Activated CD8-positive, alpha-beta memory T cell treated with anti-CD3 and anti-CD28 coated beads for 24 hours (primary cell): Measurements from ENCODE around the gene PSEN2.
"Not testable (repeated sequence)": the region's sequence is repeated elsewhere in the genome, so short reads cannot be mapped to it uniquely, and the experiment has no call there.

Source experiments
- DNase-seq: peaks from one replicate; pipeline ENCODE4 v3.0.0-alpha.2; 2020

PSEN2 gene

GRCh38 chr1:226920446-226920894 lies 50.1 kb downstream of the PSEN2 start:
- no peak for DNase-seq

- no peak for DNase-seq
Measured at GRCh38 chr1:226921504-226921903, 51.1 kb downstream of the PSEN2 start.

GRCh38 chr1:226929260-226930111 lies 59.1 kb downstream of the PSEN2 start:
- not testable (repeated sequence) for DNase-seq

DNA sequence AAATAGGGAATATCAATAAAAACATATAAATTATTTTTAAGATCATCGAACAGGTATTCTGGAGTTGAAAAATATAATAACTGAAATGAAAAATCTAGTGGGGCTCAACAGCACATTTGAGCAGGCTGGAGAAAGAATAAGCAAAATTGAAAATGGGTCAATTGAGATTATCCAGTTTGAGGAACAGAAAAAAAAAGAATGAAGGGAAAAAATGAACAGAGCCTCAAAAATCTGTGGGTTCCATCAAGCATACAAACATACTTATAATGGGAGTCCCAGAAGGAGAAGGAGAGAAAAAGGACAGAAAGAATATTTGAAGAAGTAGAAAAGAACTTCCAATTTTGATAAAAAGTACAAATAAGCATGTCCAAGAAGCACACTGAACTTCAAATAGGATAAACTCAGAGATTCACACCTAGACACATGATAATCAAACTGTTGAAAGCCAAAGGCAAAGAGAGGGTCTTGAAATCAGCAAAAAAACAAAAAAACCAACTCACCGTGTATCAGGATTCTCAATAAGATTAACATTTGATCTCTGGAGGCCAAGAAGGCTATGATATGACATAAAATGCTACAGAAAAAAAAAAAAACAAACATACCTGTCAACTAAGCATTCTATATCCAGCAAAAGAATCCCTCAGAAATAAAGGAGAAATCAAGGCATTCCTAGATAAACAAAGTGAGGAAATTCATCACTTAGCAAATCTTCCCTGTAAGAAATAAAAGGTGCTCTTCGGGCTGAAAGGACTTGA lies 64.2 kb downstream of the PSEN2 start:
- DNase-seq = no peak

GRCh38 chr1:226937940-226938725 lies 67.7 kb downstream of the PSEN2 start:
- DNase-seq = no peak

DNA sequence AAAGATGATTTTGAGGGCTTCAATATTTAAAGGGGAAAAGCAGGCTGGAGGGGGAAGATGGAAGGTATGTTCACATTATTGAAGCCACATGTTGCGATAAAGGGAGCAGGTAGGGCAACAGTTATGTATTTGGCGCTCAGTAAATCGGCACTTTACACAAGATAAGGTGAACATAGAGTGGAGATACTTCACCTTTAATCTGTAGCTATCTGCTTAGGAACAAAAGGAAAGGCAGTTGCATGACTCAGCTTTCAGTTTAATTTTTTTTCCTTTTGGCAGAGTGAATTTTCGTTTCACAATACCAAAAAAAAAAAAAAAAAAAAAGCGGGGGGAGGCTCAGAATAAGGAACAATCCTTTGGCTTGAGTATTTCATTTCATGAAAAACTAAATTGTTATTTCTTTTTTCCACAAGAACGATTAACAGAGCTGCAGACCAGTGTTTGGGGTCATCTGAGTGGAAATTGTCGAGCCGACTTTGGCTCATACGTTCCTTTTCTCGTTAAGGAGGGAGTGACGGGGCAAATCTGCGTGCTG lies 68.6 kb downstream of the PSEN2 start:
- no peak for DNase-seq

GRCh38 chr1:226939438-226940028 lies 69.1 kb downstream of the PSEN2 start:
- no peak for DNase-seq

GRCh38 chr1:226940029-226940805 lies 69.8 kb downstream of the PSEN2 start, which contains the start of gene COQ8A:
COQ8A (plus strand) TSS chr1:226940294; CDS start chr1:226961386, 21,092 bp downstream.
- DNase-seq = peak; percentile 99

DNA sequence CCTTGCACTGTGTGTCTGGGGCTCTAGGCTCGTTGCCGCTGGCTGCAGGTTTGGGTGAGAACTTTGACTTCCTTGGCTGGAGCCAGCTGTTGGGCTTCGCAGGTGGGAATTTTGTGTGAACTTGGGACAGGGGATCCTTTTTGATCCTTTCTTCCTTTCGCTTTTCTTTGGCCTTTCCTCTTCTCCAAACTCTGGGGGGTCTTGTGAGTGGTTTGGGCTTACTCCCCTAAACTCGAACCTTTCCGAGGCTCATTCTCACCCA lies 70.3 kb downstream of the PSEN2 start:
- DNase-seq = no peak

DNA sequence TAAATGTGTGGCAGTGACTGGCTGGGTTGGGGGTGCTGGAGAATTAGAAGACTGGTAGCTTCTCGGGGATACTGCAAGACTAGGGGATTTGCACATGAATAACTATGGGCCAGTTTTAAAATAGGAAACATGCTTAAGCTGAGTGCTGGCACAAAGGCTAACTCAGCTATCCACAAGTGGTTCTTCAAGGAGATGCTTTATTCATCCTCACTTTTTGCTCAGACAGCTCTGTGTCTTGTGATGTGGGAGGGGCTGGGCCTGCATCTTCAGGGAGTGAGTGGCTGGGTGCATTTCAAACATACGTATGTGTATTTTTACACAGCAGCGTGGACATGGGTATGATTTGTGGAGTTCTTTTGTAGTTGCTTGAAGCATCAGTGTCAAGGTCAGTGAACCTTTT lies 72.0 kb downstream of the PSEN2 start:
- no peak for DNase-seq

DNA sequence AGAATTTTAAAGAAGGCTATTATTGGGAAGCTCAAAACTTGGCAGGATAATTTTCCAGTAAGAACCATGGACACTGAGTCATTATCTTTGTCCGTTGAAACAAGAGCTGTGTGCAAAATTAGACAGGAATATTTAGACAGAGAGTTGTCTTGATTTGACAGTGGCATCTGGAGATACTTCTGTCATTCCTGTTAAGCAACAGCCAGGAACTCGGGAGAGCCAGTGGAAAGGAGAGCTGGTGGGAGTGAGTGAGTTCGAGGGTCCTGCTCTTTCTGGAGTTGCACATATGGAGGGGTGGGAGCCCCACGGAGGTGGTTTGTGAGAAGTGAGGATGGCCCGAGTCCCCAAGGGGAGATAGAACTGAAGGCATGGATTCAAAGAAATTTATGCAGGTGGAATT lies 72.7 kb downstream of the PSEN2 start:
- no peak for DNase-seq

DNA sequence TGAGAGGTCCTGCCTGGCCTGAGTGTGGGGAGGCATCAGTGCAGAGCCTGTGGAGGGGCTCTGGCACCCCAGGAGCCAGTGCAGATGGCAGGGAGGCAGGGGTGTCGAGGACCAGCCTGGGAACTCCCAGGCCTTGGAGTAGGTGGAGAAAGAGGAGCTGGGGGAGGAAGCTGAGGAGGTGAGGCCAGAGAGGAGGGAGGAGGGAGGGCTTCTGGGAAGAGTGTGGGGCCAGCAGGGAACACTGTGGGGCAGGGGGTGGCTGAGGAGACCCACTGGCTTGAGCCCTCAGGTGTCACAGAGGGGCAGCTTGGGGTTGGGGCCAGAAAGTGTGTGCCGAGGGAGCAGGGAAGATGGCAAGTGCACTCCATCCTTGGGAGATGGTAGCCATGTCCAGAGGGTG lies 73.5 kb downstream of the PSEN2 start:
- DNase-seq = no peak

DNA sequence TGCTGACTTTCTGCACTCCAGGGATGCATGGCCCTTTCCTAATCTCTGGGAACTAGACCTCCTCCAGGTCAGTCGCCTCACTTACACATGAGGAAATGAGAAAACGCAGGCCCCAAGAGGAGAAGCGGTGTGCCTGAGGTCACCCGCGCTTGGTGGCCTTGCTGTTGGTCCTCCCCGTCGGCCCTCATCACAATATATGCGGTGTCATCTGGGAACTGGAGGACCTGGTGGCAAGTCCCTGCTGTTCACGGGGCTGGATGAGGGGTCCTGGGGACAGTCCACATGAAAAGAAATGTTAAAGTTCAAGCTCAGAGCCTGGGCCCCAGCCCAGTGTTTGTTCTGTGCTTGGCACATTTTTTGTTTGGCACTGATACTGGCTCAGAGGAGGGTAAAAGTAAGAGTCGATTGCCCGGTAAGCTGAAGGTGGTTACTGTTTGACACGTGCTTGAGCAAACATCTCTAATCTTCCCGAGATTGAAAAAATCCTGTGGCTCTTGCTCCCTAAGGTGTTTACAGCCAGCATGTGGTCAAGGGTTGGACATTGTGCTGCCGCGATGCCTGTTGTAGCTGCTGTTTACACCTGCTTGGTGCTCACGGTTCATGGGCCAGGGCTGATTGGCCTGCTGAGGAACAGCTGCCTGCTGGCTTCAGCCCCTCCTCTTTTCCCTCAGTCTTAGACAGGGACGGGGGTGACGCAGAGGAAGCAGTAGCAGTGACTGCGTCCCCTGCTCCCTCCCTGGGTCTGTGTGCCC lies 74.9 kb downstream of the PSEN2 start:
- no peak for DNase-seq
